Stimulated activated CD4-positive, alpha-beta T cell treated with anti-CD3 and anti-CD28 coated beads, Interleukin-2, amount 100 ng/mL, for 4 hours (primary cell): ENCODE results near the gene FHIT.

Source experiments
- DNase-seq: peaks from one replicate; pipeline ENCODE4 v3.0.0-alpha.2; 2020; ENCODE audit warnings: low read depth

FHIT gene

DNA sequence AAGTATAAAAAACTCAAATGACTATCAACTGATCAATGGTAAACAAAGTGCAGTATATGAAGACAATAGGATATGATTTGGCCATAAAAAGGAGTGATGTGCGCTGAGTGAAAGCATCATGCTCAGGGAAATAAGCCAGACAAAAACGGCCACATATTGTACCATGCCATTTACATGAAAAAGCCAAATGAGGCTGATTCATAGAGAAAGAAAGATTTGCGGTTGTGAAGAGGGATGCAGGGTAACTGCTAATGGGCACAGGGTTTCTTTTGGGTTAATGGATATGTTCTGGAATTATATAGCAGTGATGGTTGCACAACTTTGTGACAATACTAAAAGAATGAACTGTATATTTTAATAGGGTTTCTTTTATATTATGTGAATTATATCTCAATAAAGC is 1324.2 kb downstream of the FHIT start:
- DNase-seq, result no peak

DNA sequence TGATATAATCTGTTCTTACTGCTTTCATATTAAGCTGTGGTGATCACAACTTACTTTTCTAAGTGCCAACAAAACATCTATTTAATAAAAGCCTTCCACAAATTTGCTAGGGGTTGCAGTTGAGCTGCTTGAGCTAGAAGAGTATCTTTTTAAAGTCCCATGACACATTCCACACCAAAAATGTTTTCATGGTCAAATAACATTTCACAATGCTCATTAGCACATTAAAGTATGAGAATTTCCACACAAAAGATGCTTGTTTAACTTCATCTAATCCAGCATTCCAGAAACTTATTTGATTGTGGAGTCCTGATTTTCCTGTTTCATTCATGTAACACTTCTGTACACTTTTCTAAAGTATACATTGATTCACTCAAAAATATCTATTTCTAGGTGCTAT is 1325.3 kb downstream of the FHIT start:
- no peak for DNase-seq

DNA sequence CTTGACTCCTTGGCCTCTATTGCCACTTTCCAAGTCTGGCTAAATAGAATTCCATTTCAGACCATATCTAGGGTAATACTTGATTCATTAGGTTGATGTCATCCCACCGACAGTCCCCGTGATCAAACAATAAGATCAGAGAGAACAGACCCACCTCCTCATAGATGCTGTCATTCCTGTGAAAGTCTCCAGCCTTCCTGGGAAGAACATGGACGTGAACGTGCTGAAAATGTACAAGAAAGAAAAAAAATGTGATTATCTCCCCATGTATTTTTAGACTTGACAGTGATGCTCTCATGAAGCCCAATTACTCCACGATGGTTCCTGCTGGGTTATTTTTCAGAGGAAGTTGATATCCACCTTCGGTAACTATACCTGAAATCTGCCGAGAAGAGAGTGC is 1329.1 kb downstream of the FHIT start:
- DNase-seq, result no peak

DNA sequence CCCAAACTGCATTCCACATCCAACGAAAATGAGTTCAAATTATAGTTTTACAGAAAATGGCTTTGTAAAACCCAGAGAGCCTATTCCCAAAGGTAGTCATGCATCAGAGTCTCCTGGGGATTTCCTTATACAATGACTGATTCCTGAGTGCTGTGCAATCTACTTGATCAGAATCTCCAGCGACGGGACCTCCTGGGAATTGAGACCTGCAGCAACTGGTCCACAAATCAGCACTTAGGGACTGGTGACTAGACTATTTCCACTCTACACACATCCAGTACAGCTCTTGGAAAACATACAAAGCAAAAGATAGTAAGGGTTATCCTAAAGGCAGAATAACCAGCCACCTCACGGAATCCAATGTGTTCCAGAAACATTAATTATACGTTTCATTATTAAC is 1330.4 kb downstream of the FHIT start:
- no peak for DNase-seq

- no peak for DNase-seq
These were observed 1331.7 kb downstream of the FHIT start for GRCh38 chr3:59919586-59919985.

- DNase-seq, result no peak
These were observed 1337.0 kb downstream of the FHIT start for GRCh38 chr3:59914251-59914650.

DNA sequence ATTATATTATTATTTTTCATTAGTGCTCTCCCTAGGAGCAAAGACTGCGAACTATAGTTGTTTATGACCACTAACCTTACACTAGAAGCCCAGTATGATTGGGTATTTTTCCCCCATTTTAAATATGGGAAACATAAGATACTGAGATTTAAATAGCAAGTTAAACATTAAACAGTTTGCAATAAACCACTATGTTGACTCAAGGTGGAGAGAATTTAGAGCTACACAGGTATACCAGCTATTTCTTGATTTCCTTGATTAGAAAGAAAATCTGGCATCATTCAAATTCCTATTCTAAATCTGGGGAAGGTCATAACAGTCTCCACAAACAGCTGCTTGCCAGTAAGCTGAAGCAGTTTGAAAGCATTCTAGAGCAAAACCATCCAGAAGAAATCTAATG is 1337.6 kb downstream of the FHIT start:
- no peak for DNase-seq

GRCh38 chr3:59908701-59909100 is 1342.6 kb downstream of the FHIT start:
- DNase-seq, result no peak

- DNase-seq, result no peak
These were observed 1343.0 kb downstream of the FHIT start for GRCh38 chr3:59908280-59908679.

DNA sequence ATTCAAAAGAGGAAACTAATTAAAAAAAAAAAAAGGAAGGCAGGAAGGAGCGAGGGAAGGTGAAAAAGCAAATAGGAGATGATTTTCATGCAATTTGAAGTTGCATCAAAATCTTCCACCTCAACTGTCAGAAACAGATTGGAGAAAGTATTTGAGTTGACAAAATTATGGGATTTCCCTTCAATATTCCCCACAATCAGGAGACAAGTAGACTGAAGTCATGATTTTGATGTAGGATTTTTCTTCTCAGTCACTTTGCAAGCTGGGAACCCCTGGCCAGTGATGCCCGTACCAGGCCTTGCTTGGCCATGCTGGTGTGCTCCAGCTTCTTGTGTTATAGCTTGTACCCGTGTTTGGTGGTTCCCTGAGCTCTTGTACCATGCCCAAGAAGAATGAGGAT is 1347.0 kb downstream of the FHIT start:
- DNase-seq, result no peak

DNA sequence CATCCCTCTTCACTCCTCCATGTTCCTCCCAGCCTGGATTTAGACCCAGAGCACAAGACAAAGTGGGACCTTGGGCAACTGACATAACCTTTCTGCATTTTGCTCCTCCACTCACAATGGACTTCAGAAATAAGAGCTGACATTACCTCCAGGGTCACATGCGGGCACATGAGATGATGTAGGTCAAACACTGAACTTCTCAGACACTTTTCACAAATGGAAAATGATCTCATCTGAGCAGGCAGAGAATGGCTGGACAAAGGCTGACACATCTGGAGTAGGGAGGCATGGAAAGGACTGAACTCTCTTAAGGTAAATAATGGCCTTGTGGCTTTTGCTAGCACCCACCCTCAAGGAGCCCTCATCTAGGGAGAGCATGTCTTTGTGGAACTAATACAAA is 1352.2 kb downstream of the FHIT start:
- DNase-seq, result no peak

DNA sequence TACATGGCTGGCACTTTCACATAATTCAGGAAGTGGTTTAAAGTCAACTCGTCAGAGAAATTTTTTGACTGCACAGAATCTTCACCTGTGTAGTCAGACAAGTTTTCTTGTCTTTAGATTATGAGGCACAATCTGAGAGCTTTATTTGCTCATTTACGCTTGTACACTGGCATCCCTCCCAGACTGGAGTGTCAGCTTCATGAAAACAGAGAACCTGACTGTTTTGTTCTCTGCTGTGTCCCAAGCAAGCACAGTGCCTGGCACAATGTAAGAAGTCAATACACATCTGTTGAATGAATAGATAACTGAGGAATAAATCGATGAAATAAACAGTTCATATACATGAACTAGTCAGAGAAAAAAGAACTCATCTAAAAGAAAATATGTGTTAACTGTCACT is 1355.3 kb downstream of the FHIT start:
- DNase-seq, result no peak

- DNase-seq, result no peak
These were observed 1356.7 kb downstream of the FHIT start for GRCh38 chr3:59894425-59895121.

GRCh38 chr3:59890639-59891038 is 1360.6 kb downstream of the FHIT start:
- DNase-seq, result no peak

GRCh38 chr3:59886790-59887189 is 1364.5 kb downstream of the FHIT start:
- no peak for DNase-seq

DNA sequence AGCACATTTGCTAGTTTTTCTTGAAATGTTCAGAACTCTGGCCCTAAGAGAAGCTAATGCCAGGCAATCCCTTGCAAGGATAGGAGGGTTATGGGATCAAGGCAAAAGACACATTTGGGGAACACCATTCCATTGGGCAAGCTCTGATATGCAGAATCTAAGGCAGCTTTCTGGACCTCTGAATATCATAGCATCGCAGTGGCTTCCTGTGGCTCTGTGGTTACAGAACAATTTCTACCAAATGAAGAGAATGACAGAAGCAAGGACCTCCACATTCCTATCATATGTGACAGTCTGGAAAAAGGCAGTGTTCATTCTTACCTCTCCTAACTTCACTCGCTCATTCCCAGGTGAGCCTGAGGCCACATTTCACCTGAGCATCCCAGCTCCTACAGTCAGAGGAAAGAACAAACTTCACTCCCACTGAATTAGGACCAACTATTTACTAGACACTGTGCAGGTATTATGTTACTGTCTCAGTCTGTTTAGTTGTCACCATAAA is 1365.3 kb downstream of the FHIT start:
- DNase-seq, result no peak

DNA sequence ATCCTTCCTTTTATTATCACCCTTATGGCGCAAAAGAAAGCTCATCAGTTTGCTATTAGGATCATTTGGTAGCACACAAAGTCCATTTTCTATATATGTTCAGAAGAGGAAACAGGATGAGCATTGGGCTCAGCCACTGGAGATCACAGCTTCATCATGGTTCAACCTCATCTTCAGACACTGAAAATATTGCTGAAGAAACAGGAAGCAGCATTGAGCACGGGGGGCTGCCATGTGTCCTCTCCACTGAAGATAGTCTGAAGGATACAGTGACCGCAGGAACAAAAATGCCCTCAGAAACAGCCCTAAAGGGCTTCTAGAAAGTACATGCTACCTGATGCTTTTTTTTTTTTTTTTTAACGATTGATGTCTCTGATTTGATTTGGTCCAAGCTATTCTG is 1366.2 kb downstream of the FHIT start:
- no peak for DNase-seq

- no peak for DNase-seq
These were observed 1366.8 kb downstream of the FHIT start for GRCh38 chr3:59884409-59884808.

DNA sequence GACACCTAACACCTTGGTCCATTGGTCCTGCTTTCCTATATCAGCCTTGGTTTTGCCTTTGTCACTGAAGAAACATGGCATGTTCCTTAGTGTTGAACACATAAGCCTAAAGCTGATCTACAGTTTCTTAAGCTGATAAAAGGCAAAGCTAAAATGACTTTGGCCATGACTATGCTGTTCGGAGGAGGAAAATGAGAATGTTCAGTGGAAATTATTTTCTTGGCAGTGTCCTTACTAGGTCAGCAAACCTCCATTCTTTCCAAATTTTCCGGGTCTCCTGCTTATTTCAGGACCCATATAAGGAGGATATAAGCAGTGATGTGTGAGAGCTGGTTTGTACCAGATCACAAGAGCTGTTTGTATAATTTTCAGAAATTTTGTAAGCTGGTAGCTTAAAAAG is 1368.5 kb downstream of the FHIT start:
- DNase-seq, result no peak

- DNase-seq, result no peak
These were observed 1370.5 kb downstream of the FHIT start for GRCh38 chr3:59880717-59881116.

DNA sequence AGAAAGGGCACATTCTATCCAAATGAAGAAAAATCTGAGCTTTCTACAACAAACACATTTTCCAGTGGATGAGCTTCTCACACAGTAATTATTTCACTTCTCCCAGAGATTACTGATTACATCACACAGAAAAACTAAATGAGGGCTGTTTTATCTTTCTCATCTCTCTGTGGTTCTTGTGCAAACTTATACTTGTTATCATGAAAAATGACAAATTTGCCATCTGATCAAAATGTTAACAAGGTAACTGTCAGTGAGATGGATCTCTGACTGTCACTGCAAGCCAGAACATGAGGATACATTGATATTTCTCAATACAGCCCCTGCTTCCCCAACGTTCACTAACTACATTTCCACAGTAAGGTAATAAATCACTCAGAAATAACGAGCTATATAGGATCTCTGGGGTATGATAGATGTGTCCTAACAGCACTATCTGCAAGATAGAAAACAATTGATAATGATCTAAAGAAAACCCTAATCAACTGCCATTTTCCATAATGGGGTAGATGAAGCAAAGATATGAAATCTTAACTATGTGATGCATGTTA is 1372.1 kb downstream of the FHIT start:
- no peak for DNase-seq

GRCh38 chr3:59878038-59878427 is 1373.2 kb downstream of the FHIT start:
- DNase-seq, result no peak

DNA sequence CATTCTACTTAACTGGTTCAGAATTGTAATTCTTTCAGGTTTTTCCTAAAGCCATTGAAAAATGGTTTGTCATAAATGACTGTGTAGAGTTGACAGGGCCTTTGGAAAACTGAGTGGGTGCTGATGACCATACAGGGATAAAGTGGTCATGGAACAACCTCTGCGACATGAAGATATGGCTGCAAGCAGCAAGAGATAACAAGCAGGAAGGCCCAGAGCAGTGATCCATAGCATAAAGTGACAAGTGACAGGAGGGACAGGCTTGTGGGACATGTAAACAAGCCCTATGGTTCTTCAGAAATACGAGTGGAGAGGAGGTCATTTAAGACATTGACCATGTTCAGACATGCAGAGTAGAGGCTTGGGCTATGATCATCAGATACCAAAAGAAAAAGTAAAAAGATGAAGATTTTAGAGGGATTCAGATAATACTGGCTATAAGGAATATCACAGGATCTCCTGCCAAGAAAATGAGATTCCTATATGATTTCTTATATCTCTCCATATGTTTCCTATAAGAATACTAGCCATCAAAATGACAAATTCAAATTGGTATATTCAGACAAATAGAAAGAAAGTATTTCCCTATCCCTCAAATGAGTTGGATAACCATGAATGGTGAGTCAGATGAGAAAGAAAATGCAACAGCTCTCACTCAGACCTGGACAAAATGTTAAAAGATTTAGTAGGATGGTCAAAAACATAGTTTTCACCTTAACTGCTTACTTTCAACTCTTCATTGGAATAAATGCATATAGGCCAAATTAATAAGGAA is 1373.8 kb downstream of the FHIT start:
- DNase-seq, result no peak
